ENCODE data around the gene KDM1A. TPM values are rescaled to one million over a fixed set of nuclear protein-coding genes. Genes with fewer than 3 reads are reported as not detected.

KDM1A gene
- total and polyA plus RNA-seq, 2 donors (not counting 3 experiments of a cell fraction or from before 2014, with no cell fraction given): 105 to 111 TPM

GRCh38 chr1:22975694-22976093 lies 43.6 kb upstream of the KDM1A start:
- H4K20me1 ChIP-seq (replicated peaks; ENCODE audit: control insufficient read depth, extremely low read depth, insufficient read depth, low read length): no peaks in the 10 kb centered on the region
- peak; percentile 92 for FAIRE-seq
- ChIA-PET CTCF (interaction anchor here (0.7 to 2.2 kb wide), 4 partner anchors 209 to 662 kb away, joined by 4 to 13 read pairs (median 4); no protein-coding TSS in a partner anchor), POLR2A (interaction anchor here (0.6 kb wide), 1 partner anchor 188 kb away, joined by 3 read pairs; no protein-coding TSS in a partner anchor)
- H3K9me1 ChIP-seq (replicated peaks; ENCODE audit: control insufficient read depth, extremely low read depth, insufficient read depth, low read length): no peaks in the 10 kb centered on the region
- H3K4me2 ChIP-seq (ENCODE audit: insufficient read depth, low read length): peak overlapping the region; percentile 64
- dilution Hi-C loops (cut with MboI; ENCODE audit: extremely low pct_ligation_motif_present, low sequenced_read_pairs) (no loop called here), intact Hi-C loops (cut with micrococcal nuclease) (loop anchor here (1.0 to 10.0 kb wide), 8 partner anchors 107 to 659 kb away; no protein-coding TSS in a partner anchor)
- no TSS peak for BruUV-seq (replicated peaks)
- no peaks in the 10 kb centered on the region for H3K79me2 ChIP-seq (ENCODE audit: control insufficient read depth, insufficient read depth, low read length)
- TF ChIP-seq POLR2AphosphoS5 (IDR thresholded peaks at IDR 0.05; ENCODE audit: insufficient read depth, low read depth, low read length): no peak
- TF ChIP-seq MAX (IDR thresholded peaks at IDR 0.05; ENCODE audit: insufficient read depth, insufficient read length): no peak
- no peak for TF ChIP-seq EZH2 (IDR thresholded peaks at IDR 0.05; ENCODE audit: borderline replicate concordance, low read depth, low read length, severe bottlenecking)
- no peak for TF ChIP-seq CTCF (IDR thresholded peaks at IDR 0.05; ENCODE audit: extremely low read depth in 1 of 2, insufficient read depth in 1 of 2, low read depth in 1 of 2, low read length in 2 of 2)
- no peak for TF ChIP-seq MYC (IDR thresholded peaks at IDR 0.05; ENCODE audit: low read depth, low read length)
- TF ChIP-seq POLR2A (IDR thresholded peaks at IDR 0.05; ENCODE audit: low read depth, low read length): no peak
- TF ChIP-seq JUN (IDR thresholded peaks at IDR 0.05; ENCODE audit: borderline replicate concordance, insufficient read depth, insufficient read length, low read depth): peak; percentile 84
- TF ChIP-seq FOS (IDR thresholded peaks at IDR 0.05; ENCODE audit: borderline replicate concordance, insufficient read depth, low read length): peak; percentile 61
- TF ChIP-seq GATA2 (IDR thresholded peaks at IDR 0.05; ENCODE audit: insufficient read depth, insufficient read length, low read depth, low read length): no peak
- H3K27me3 ChIP-seq (ENCODE audit: control insufficient read depth in 2 of 2, insufficient read depth in 2 of 2, low read length in 2 of 2): peaks cover 4 to 6% of the 10 kb centered on the region in 2 experiments
- peak; percentile 58 for DNase-seq (ENCODE audit: low read depth, low spot score)
- peak overlapping the region; percentile 41 for H3K27ac ChIP-seq (ENCODE audit: insufficient read depth, low read depth, low read length)
- H2AFZ ChIP-seq (ENCODE audit: low read depth, low read length): peak overlapping the region; percentile 55
- peak overlapping the region; percentile 28 for H3K9ac ChIP-seq (replicated peaks; ENCODE audit: extremely low read depth, insufficient read depth, low read length)
- peaks cover 12% of the 10 kb centered on the region for H3K4me1 ChIP-seq (ENCODE audit: control insufficient read depth, extremely low read depth, insufficient read depth, low read length)
- H3K36me3 ChIP-seq (ENCODE audit: control insufficient read depth in 2 of 2, extremely low read depth in 1 of 2, insufficient read depth in 2 of 2, low read length in 2 of 2): no peaks in the 10 kb centered on the region
- H3K4me3 ChIP-seq (replicated peaks in 1 of 3; ENCODE audit: insufficient read depth in 1 of 3, low read depth in 1 of 3, low read length in 3 of 3): peak overlapping the region in 1 of 3 experiments; percentile 8
- no peaks in the 10 kb centered on the region for H3K9me3 ChIP-seq (replicated peaks; ENCODE audit: control insufficient read depth, insufficient read depth, low read length)
